HL-60 (cell line): ENCODE measurements around the gene PCBP4.
"Not testable (repeated sequence)": the region's sequence is repeated elsewhere in the genome, so short reads cannot be mapped to it uniquely, and the experiment has no call there.

Source experiments
- DNase-seq, 2 experiments: peaks; one replicate each; pipeline ENCODE4 v3.0.0-alpha.2; 2010 to 2020; ENCODE audit warnings: low read depth in 1 of 2, low spot score in 1 of 2
- H3K27ac ChIP-seq: fragments of 250-450 bp; sonication (Bioruptor Pico); replicated peaks from 2 replicates; pipeline ENCODE4 v1.5.1; 2020; ENCODE audit warnings: mild to moderate bottlenecking, moderate library complexity
- H3K27me3 ChIP-seq: fragments of 250-450 bp; sonication (Bioruptor Pico); 2 replicates; pipeline ENCODE4 v1.5.1; 2021; ENCODE audit warnings: mild to moderate bottlenecking, moderate library complexity; ENCODE audit not compliant: insufficient read depth, poor library complexity, severe bottlenecking
- H3K4me3 ChIP-seq: replicated peaks from 2 replicates; pipeline ENCODE4 v1.5.1; 2011; ENCODE audit warnings: mild to moderate bottlenecking, control low read depth, low read length; ENCODE audit not compliant: insufficient read depth
- CTCF ChIP-seq: IDR thresholded peaks from one replicate; pipeline ENCODE4 v1.5.1; 2011; ENCODE audit warnings: low read length, control low read depth, inconsistent platforms; ENCODE audit not compliant: insufficient read depth
- GABPA ChIP-seq: IDR thresholded peaks from 2 replicates; pipeline ENCODE4 v1.6.1; 2012; ENCODE audit warnings: low read depth
- POLR2AphosphoS5 ChIP-seq: IDR thresholded peaks from 2 replicates; pipeline ENCODE4 v1.6.1; 2012; ENCODE audit warnings: low read depth
- REST ChIP-seq: IDR thresholded peaks from 2 replicates; pipeline ENCODE4 v1.6.1; 2012; ENCODE audit warnings: low read depth; ENCODE audit not compliant: insufficient replicate concordance
- SPI1 ChIP-seq: IDR thresholded peaks from 2 replicates; pipeline ENCODE4 v1.6.1; 2012; ENCODE audit warnings: low read depth, mild to moderate bottlenecking, borderline replicate concordance

PCBP4 gene

GRCh38 chr3:51994530-51994929 lies 27.3 kb upstream of the PCBP4 start:
- no peak for TF ChIP-seq SPI1
- Histone ChIP-seq H3K27me3 (no peaks in the 10 kb centered on the region), H3K27ac (peak overlapping the region; percentile 97), H3K4me3 (peak overlapping the region; percentile 93)
- DNase-seq: no peak

GRCh38 chr3:51993657-51994056 lies 26.4 kb upstream of the PCBP4 start:
- not testable (repeated sequence) for DNase-seq, H3K27ac ChIP-seq, H3K27me3 ChIP-seq, H3K4me3 ChIP-seq

- H3K27ac ChIP-seq: no peak overlapping the region
- no peaks in the 10 kb centered on the region for H3K27me3 ChIP-seq
- TF ChIP-seq GABPA (no peak), CTCF (no peak), SPI1 (no peak), POLR2AphosphoS5 (0 out of 2 replicates have a peak, but pooled peaks have one; percentile 41), REST (no peak)
- no peak overlapping the region for H3K4me3 ChIP-seq
- DNase-seq: no peak
Observed at GRCh38 chr3:51992017-51992682, 24.9 kb upstream of the PCBP4 start.

GRCh38 chr3:51990501-51990971 lies 23.3 kb upstream of the PCBP4 start:
- DNase-seq, H3K27me3 ChIP-seq, H3K4me3 ChIP-seq, H3K27ac ChIP-seq: not testable (repeated sequence)

GRCh38 chr3:51988286-51989146 lies 21.3 kb upstream of the PCBP4 start:
- TF ChIP-seq CTCF (no peak), REST (no peak), GABPA (no peak), POLR2AphosphoS5 (no peak; the same call in 1 of the 2 replicates), SPI1 (no peak)
- Histone ChIP-seq H3K27me3 (no peaks in the 10 kb centered on the region), H3K27ac (no peak overlapping the region), H3K4me3 (no peak overlapping the region)
- DNase-seq: no peak
